Suppressor macrophage treated with lipopolysaccharide for 4 hours (primary cell): ENCODE measurements around the gene CCDC6.
"Not testable (repeated sequence)": the region's sequence is repeated elsewhere in the genome, so short reads cannot be mapped to it uniquely, and the experiment has no call there.

Source experiments
- DNase-seq: peaks from one replicate; pipeline ENCODE4 v3.0.0-alpha.2; 2020

The CCDC6 gene

DNA sequence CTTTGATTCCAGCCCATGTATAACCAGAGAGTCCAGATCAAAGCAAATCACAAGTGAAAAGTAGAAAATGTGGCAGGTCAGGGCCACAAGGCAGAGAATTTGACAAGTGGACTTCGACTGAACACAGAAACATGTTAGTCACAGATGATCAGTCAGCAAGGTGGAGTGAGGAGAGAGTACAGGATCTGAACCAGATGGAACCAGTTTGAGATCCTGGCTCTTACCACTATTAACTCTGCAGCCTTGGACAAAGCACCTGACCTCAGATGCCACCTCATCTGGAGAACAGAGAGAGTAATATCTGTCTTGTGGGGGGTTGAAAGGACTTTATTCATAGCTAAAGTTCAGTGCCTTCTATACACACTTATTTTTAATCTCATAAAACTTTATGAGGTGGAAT is 157.5 kb downstream of the CCDC6 start:
- DNase-seq = no peak

DNA sequence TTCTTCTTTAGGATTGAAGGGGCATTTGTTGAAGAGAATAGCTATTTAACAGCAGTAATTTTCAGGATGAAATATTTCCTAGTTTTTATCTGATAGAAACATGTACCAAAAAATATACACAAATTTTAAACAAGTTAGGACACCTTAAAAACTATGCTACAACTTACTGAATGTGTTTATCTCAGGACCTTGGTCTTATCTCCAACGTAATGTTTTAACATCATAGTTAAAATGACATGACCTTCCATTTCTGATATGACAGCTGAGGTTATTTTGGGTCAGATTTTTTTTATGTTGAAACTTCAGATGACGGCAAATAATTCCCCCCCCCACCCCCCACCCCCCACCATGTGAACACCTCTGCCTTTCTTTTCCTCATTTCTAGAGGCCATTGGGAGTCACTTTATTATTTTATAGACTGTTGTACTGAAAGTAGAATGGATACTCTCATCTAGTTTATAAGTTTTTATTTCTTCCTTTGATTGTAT is 161.1 kb downstream of the CCDC6 start:
- DNase-seq = no peak

DNA sequence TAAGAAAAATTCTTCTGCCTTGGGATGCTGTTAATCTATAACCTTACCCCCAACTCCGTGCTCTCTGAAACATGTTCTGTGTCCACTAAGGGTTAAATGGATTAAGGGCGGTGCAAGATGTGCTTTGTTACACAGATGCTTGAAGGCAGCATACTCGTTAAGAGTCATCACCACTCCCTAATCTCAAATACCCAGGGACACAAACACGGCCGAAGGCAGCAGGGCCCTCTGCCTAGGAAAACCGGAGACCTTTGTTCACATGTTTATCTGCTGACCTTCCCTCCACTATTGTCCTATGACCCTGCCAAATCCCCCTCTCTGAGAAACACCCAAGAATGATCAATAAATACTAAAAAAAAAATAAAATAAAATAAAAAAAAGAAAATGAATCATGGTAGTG is 161.6 kb downstream of the CCDC6 start:
- not testable (repeated sequence) for DNase-seq

DNA sequence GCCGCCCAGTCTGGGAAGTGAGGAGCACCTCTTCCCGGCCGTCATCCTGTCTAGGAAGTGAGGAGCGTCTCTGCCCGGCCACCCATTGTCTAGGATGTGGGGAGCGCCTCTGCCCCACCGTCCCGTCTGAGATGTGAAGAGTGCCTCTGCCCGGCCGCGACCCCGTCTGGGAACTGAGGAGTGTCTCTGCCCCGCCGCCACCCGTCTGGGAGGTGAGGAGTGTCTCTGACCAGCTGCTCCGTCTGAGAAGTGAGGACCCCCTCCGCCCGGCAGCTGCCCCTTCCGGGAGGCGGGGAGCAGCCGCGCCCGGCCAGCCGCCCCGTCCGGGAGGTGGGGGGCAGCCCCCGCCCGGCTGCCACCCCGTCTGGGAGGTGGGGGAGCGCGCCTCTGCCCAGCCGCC is 162.2 kb downstream of the CCDC6 start:
- DNase-seq = not testable (repeated sequence)

DNA sequence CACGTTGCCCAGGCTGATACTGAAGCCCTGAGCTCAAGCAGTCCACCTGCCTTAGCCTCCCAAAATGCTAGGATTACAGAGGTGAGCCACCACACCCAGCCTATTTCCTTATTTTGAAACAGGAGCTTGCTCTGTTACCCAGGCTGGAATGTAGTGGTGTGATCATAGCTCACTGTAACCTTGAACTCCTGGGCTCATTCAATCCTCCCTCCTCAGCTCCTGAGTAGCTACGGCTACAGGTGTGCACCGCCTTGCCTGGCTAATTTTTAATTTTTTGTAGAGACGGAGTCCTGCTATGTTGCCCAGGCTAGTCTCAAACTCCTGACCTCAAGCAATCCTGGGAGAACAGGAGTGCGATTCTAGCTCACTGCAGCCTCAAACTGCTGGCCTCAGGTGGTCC is 164.8 kb downstream of the CCDC6 start:
- no peak for DNase-seq

DNA sequence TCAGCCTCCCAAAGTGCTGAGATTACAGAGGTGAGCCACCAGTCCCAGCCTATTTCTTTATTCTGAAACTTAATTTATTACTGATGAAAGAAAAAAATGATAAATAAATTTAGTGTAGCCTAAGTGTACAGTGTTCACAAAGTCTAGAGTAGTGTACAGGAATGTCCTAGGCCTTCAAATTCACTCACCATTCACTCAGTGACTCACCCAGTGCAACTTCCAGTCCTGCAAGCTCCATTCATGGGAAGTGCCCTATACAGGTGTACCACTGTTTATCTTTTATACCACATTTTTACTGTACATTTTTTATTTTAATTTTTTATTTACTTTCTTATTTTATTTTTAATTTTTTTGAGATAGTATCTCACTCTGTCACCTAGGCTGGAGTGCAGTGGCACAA is 165.3 kb downstream of the CCDC6 start:
- no peak for DNase-seq
